ENCODE results near the gene PIP.

Gene PIP

GRCh38 chr7:143181349-143181748, 49.5 kb downstream of the PIP start:
- no peak for TF ChIP-seq CTCF (IDR thresholded peaks at IDR 0.05; ENCODE audit: insufficient read depth, low read depth, low read length, missing control alignments)
- H3K4me3 ChIP-seq (ENCODE audit: low read depth, low read length): no peak overlapping the region
- DNase-seq (ENCODE audit: low read depth): no peak

- no peak for TF ChIP-seq CTCF (IDR thresholded peaks at IDR 0.05; ENCODE audit: insufficient read depth, low read depth, low read length, missing control alignments)
Measured at GRCh38 chr7:143183024-143183423, 51.1 kb downstream of the PIP start, which contains the start of gene TAS2R39. TSS of gene TAS2R39 (plus strand) at chr7:143183419. CDS start at chr7:143183419, 0 bp downstream.

GRCh38 chr7:143185551-143185950, 53.7 kb downstream of the PIP start:
- H3K4me3 ChIP-seq (ENCODE audit: low read depth, low read length): no peak overlapping the region
- no peak for DNase-seq (ENCODE audit: low read depth)
- no peak for TF ChIP-seq CTCF (IDR thresholded peaks at IDR 0.05; ENCODE audit: insufficient read depth, low read depth, low read length, missing control alignments)

More at GRCh38 chr7:143183024-143183423, 51.1 kb downstream of the PIP start, which contains the start of gene TAS2R39:
- DNase-seq (ENCODE audit: low read depth): no peak
- no peak within 1 kb of the TSS for H3K4me3 ChIP-seq (ENCODE audit: low read depth, low read length)

- no peak for DNase-seq (ENCODE audit: low read depth)
- TF ChIP-seq CTCF (IDR thresholded peaks at IDR 0.05; ENCODE audit: insufficient read depth, low read depth, low read length, missing control alignments): no peak
- no peak overlapping the region for H3K4me3 ChIP-seq (ENCODE audit: low read depth, low read length)
Measured at GRCh38 chr7:143188994-143189393, 57.1 kb downstream of the PIP start.
